H9 (cell line): ENCODE data around the gene ESRRB. TPM values are rescaled to one million over a fixed set of nuclear protein-coding genes. Genes with fewer than 3 reads are reported as not detected.

Source experiments
- DNase-seq: peaks from one replicate; pipeline ENCODE4 v3.0.0-alpha.2; 2017
- H2AFZ ChIP-seq: one replicate; pipeline ENCODE4 v1.6.1; 2013; ENCODE audit warnings: mild to moderate bottlenecking, low read length, control low read depth, moderate library complexity
- H2AK5ac ChIP-seq: 2 replicates; pipeline ENCODE4 v1.6.1; 2013; ENCODE audit warnings: low read length, control low read depth, mixed read lengths; ENCODE audit not compliant: insufficient read length
- H2BK120ac ChIP-seq: one replicate; pipeline ENCODE4 v1.6.1; 2013; ENCODE audit warnings: low read depth, mild to moderate bottlenecking, low read length, control low read depth, inconsistent platforms; ENCODE audit not compliant: poor library complexity, severe bottlenecking
- H2BK12ac ChIP-seq: 2 replicates; pipeline ENCODE4 v1.6.1; 2013; ENCODE audit warnings: low read length, control low read depth, mixed read lengths, low read depth; ENCODE audit not compliant: insufficient read length
- H2BK15ac ChIP-seq: 2 replicates; pipeline ENCODE4 v1.6.1; 2013; ENCODE audit warnings: low read depth, low read length, control low read depth
- H2BK20ac ChIP-seq: one replicate; pipeline ENCODE4 v1.6.1; 2013; ENCODE audit warnings: low read depth, mild to moderate bottlenecking, low read length, control low read depth, inconsistent platforms; ENCODE audit not compliant: poor library complexity, severe bottlenecking
- H2BK5ac ChIP-seq: 2 replicates; pipeline ENCODE4 v1.6.1; 2013; ENCODE audit warnings: low read length, control low read depth, mixed read lengths; ENCODE audit not compliant: insufficient read length
- H3K14ac ChIP-seq: 2 replicates; pipeline ENCODE4 v1.6.1; 2013; ENCODE audit warnings: low read length, control low read depth; ENCODE audit not compliant: insufficient read depth
- H3K18ac ChIP-seq: 2 replicates; pipeline ENCODE4 v1.6.1; 2013; ENCODE audit warnings: low read depth, mild to moderate bottlenecking, mixed read lengths, low read length, control low read depth; ENCODE audit not compliant: insufficient read length
- H3K23ac ChIP-seq: 2 replicates; pipeline ENCODE4 v1.6.1; 2013; ENCODE audit warnings: low read length, control low read depth, mixed read lengths, low read depth; ENCODE audit not compliant: insufficient read length
- H3K23me2 ChIP-seq: 2 replicates; pipeline ENCODE4 v1.6.1; 2013; ENCODE audit warnings: low read depth, mild to moderate bottlenecking, mixed read lengths, low read length, control low read depth; ENCODE audit not compliant: insufficient read length, poor library complexity, severe bottlenecking
- H3K27ac ChIP-seq: 2 replicates; pipeline ENCODE4 v1.5.1; 2013; ENCODE audit warnings: low read length, control low read depth, mixed read lengths, low read depth; ENCODE audit not compliant: insufficient read length
- H3K27me3 ChIP-seq: 2 replicates; pipeline ENCODE4 v1.6.1; 2013; ENCODE audit warnings: low read length, control low read depth, inconsistent platforms; ENCODE audit not compliant: insufficient read depth
- H3K4ac ChIP-seq: 2 replicates; pipeline ENCODE4 v1.6.1; 2013; ENCODE audit warnings: low read depth, mild to moderate bottlenecking, control low read depth, inconsistent platforms, low read length, moderate library complexity
- H3K4me1 ChIP-seq: 2 replicates; pipeline ENCODE4 v1.6.1; 2013; ENCODE audit warnings: low read length, control low read depth, inconsistent platforms; ENCODE audit not compliant: insufficient read depth
- H3K4me2 ChIP-seq: 2 replicates; pipeline ENCODE4 v1.6.1; 2013; ENCODE audit warnings: low read length, control low read depth, mixed read lengths; ENCODE audit not compliant: insufficient read length, insufficient read depth
- H3K56ac ChIP-seq: 2 replicates; pipeline ENCODE4 v1.6.1; 2013; ENCODE audit warnings: low read depth, mild to moderate bottlenecking, mixed read lengths, low read length, control low read depth; ENCODE audit not compliant: insufficient read length
- H3K79me1 ChIP-seq: 2 replicates; pipeline ENCODE4 v1.6.1; 2013; ENCODE audit warnings: low read depth, mild to moderate bottlenecking, moderate library complexity, low read length, control low read depth, inconsistent platforms; ENCODE audit not compliant: insufficient read depth, poor library complexity, severe bottlenecking
- H3K79me2 ChIP-seq: 2 replicates; pipeline ENCODE4 v1.6.1; 2013; ENCODE audit warnings: low read length, control low read depth, inconsistent platforms; ENCODE audit not compliant: insufficient read depth
- H3K9ac ChIP-seq: 2 replicates; pipeline ENCODE4 v1.6.1; 2013; ENCODE audit warnings: low read length, control low read depth, mixed read lengths; ENCODE audit not compliant: insufficient read length; ENCODE audit errors: extremely low read depth
- H3K9me3 ChIP-seq: one replicate; pipeline ENCODE4 v1.6.1; 2013; ENCODE audit warnings: low read depth, low read length, inconsistent platforms; ENCODE audit not compliant: control insufficient read depth
- H3T11ph ChIP-seq: one replicate; pipeline ENCODE4 v1.6.1; 2013; ENCODE audit warnings: mild to moderate bottlenecking, low read length, control low read depth, inconsistent platforms
- H4K20me1 ChIP-seq: one replicate; pipeline ENCODE4 v1.6.1; 2013; ENCODE audit not compliant: control insufficient read depth, insufficient read length, insufficient read depth
- H4K5ac ChIP-seq: 2 replicates; pipeline ENCODE4 v1.6.1; 2013; ENCODE audit warnings: low read depth, mild to moderate bottlenecking, mixed read lengths, low read length, control low read depth; ENCODE audit not compliant: insufficient read length
- H4K8ac ChIP-seq: replicated peaks from 2 replicates; pipeline ENCODE4 v1.6.1; 2013; ENCODE audit warnings: low read length, control low read depth, mixed read lengths, low read depth; ENCODE audit not compliant: insufficient read length
- H4K91ac ChIP-seq: 2 replicates; pipeline ENCODE4 v1.6.1; 2013; ENCODE audit warnings: low read depth, mild to moderate bottlenecking, moderate library complexity, mixed read lengths, low read length, control low read depth; ENCODE audit not compliant: insufficient read length
- H3K27ac Mint-ChIP-seq, 3 experiments: 2 replicates in 2 of 3; 3 replicates in 1 of 3; pipeline ENCODE4 v1.8.0; 2020 to 2021; ENCODE audit warnings: mixed read lengths in 3 of 3, mild to moderate bottlenecking in 1 of 3, moderate library complexity in 1 of 3
- H3K27me3 Mint-ChIP-seq: 2 replicates; pipeline ENCODE4 v1.8.0; 2021; ENCODE audit warnings: low read depth, mild to moderate bottlenecking, moderate library complexity, mixed read lengths
- H3K36me3 Mint-ChIP-seq, 3 experiments: 2 replicates in 2 of 3; 3 replicates in 1 of 3; pipeline ENCODE4 v1.8.0; 2020 to 2021; ENCODE audit warnings: low read depth in 3 of 3, mixed read lengths in 3 of 3; ENCODE audit not compliant: insufficient read depth in 1 of 3
- H3K4me1 Mint-ChIP-seq, 2 experiments: 2 replicates each; pipeline ENCODE4 v1.8.0; 2020; ENCODE audit warnings: mixed read lengths in 2 of 2
- H3K4me3 Mint-ChIP-seq, 2 experiments: 2 replicates in 1 of 2; 3 replicates in 1 of 2; pipeline ENCODE4 v1.8.0; 2020 to 2021; ENCODE audit warnings: mild to moderate bottlenecking in 2 of 2, mixed read lengths in 2 of 2, moderate library complexity in 1 of 2
- H3K9me3 Mint-ChIP-seq, 2 experiments: 2 replicates in 1 of 2; 3 replicates in 1 of 2; pipeline ENCODE4 v1.8.0; 2020; ENCODE audit warnings: mild to moderate bottlenecking in 2 of 2, mixed read lengths in 2 of 2, moderate library complexity in 1 of 2
- whole genome bisulfite sequencing: extraction: QIAGEN DNeasy Blood & Tissue Kit; methylation state at CpG from one replicate; pipeline ENCODE4 v1.1.7; 2013; ENCODE audit warnings: missing lambda C conversion rate, low lambda C conversion rate, mixed read lengths; ENCODE audit not compliant: insufficient read length; ENCODE audit errors: extremely low coverage; 5-methylcytosine and 5-hydroxymethylcytosine counted together
- total RNA-seq: library from RNA; stranded (reverse); gene quantifications from 2 replicates; pipeline ENCODE4 v1.2.1, GENCODE V29; 2021
- TF ChIP-seq, protein P1 (sequence below): fragments of 200-600 bp; sonication (generic); conservative IDR thresholded peaks from 3 replicates; pipeline ENCODE4 v1.8.0; 2021; ENCODE audit warnings: antibody characterized with exemption, mild to moderate bottlenecking

ESRRB gene
- total RNA-seq, 1 experiment from 2014 or later, result 0.11 TPM

DNA sequence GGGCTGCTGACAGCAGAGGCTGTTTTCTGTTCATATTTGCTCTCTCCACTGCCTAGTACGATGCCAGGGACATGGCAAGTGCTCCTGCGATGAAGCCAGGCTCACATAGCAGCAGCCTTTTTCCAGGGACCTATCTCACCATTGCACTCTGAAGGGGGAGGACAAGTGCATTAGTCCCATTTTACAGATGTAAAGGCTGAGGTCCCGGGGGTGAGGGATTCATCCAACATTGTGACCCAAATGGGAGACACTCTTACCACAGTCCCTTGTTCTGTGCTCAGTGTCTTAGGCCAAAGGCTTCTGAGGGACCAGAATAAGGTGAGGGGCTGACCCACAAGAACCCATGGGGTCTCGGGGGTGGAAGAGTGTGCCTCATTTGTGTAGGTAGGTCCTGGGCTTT, 21.6 kb upstream of the ESRRB start:
- Histone ChIP-seq H3K23me2 (no peaks in the 10 kb centered on the region), H4K20me1 (no peaks in the 10 kb centered on the region), H3K9ac (no peak overlapping the region), H2AFZ (no peak overlapping the region), H4K91ac (no peak overlapping the region), H3K4me1 (no peaks in the 10 kb centered on the region; the same call in 1 of the 2 replicates), H4K5ac (no peak overlapping the region), H2BK5ac (no peak overlapping the region), H3K27me3 (peaks cover 2% of the 10 kb centered on the region; the same call in 1 of the 2 replicates), H2BK20ac (no peak overlapping the region), H2BK15ac (no peak overlapping the region), H2BK120ac (no peak overlapping the region), H3K18ac (no peak overlapping the region), H3K4ac (no peak overlapping the region), H3K56ac (no peak overlapping the region), H2BK12ac (no peak overlapping the region), H3K23ac (no peak overlapping the region), H3K27ac (no peak overlapping the region), H3K14ac (no peak overlapping the region), H4K8ac (no peak overlapping the region), H3K79me2 (no peaks in the 10 kb centered on the region), H3K79me1 (no peaks in the 10 kb centered on the region), H3T11ph (no peak overlapping the region), H2AK5ac (no peak overlapping the region), H3K9me3 (no peaks in the 10 kb centered on the region), H3K4me2 (no peak overlapping the region)
- H3K27ac Mint-ChIP-seq, result peak overlapping the region in 1 of 3 experiments; percentile 69; a peak in 1 of 7 replicates
- peaks cover 10 to 12% of the 10 kb centered on the region in 2 experiments for H3K4me1 Mint-ChIP-seq
- no peak overlapping the region for H3K4me3 Mint-ChIP-seq
- DNase-seq, result no peak
- peaks cover 78% of the 10 kb centered on the region for H3K27me3 Mint-ChIP-seq
- TF ChIP-seq, protein P1, sequence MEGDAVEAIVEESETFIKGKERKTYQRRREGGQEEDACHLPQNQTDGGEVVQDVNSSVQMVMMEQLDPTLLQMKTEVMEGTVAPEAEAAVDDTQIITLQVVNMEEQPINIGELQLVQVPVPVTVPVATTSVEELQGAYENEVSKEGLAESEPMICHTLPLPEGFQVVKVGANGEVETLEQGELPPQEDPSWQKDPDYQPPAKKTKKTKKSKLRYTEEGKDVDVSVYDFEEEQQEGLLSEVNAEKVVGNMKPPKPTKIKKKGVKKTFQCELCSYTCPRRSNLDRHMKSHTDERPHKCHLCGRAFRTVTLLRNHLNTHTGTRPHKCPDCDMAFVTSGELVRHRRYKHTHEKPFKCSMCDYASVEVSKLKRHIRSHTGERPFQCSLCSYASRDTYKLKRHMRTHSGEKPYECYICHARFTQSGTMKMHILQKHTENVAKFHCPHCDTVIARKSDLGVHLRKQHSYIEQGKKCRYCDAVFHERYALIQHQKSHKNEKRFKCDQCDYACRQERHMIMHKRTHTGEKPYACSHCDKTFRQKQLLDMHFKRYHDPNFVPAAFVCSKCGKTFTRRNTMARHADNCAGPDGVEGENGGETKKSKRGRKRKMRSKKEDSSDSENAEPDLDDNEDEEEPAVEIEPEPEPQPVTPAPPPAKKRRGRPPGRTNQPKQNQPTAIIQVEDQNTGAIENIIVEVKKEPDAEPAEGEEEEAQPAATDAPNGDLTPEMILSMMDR, result no peak
- no CpG with 5 or more reads among the region's 4 CpGs for WGBS
- H3K36me3 Mint-ChIP-seq, result no peaks in the 10 kb centered on the region
- no peaks in the 10 kb centered on the region for H3K9me3 Mint-ChIP-seq
